Superior temporal gyrus (tissue), 1 donor: ENCODE measurements around the gene A3GALT2.

ENCODE experiments used
- DNase-seq: peaks from one replicate; pipeline ENCODE4 v3.0.0-alpha.2; 2016; ENCODE audit errors: extremely low spot score

Gene A3GALT2

GRCh38 chr1:33332357-33332789 is 11.5 kb upstream of the A3GALT2 start:
- no peak for DNase-seq

DNA sequence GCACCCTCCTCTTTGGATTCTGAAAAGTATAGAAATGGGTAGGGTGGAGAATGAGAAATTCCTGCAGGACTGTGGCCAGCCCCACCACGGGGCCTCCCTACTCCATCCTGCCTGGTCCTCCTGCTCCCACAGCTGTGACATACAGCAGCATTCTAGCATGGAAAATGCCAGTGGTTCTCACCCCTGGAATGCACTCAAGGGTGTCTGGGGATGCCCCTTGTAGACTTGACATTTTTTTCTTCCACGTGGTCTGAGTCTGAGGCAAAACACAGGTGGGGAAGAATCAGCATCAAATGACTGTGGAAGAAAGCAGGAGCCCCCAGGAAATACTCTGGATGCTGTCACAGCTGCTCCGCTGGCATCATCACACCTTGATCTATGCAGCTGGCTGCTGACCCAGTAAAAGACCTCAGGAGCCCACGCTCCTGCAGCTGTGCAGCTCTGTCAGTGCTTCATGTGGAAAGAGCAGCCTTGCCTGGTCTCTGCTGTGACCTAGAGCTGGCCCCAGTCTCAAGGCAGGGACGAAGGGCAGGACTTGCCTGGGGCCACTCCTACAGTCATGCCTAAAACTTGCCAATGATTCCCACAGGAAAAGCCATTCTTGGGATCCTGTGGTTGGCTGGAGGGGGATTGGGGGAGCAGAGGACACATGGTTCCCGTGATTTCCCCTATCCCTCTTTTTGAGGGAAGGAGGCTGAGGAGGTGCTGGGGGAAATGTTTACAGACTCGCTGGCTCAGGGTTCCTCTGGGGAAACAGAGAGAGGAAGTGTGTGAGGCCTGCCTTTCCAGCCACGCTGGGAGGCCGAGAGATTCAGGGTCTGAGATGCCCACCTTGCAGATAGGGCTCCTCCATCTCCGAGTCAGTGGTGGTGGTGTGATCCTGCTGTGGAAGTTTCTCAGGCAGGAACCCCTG is 10.8 kb upstream of the A3GALT2 start:
- DNase-seq, result no peak

DNA sequence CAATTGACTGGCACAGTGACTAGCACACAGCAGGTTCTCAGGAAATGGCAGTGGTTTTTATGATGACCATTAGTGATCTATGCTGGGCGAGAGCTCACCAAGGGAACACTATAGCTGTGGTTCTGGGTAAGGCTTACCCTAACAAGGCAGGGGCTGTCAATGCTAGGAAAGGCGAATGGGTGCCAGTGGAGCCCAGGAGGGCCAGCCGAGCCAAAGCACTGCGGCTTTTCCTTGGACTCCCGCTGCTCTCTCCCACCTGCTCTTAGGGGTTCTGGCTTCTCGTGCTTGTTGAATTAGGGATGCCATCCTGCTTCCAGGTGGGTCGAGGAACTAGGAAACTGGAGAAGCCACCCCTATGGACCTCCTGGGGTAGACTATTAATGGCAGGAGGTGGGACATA is 10.0 kb upstream of the A3GALT2 start:
- DNase-seq, result no peak

DNA sequence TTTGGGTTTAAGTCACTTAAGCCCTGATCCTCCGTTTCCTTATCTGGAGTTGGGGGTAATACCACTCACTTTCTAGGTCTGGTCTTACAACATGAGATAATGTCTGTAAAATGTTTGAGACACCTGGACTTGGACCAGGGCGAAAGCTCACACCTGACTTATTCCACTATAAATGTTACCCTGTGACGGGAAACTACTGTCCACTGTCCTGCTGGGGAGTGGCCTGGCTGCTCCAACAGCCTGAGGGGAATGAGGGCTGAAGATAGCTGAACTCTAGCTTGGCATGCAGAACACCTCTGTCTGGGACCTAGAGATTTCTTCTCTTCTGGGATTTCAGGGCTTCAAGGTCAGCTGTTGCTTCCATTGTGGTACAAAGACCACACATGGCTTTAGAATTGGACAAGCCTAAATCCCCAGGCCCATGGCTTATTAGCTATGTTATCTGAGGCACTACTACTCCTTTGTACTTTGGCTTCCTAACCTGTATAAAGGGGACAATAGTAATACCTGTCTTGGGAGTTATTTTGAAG is 9.5 kb upstream of the A3GALT2 start:
- no peak for DNase-seq

GRCh38 chr1:33329600-33330305 is 8.9 kb upstream of the A3GALT2 start:
- no peak for DNase-seq

GRCh38 chr1:33328817-33329216 is 7.9 kb upstream of the A3GALT2 start:
- no peak for DNase-seq

DNA sequence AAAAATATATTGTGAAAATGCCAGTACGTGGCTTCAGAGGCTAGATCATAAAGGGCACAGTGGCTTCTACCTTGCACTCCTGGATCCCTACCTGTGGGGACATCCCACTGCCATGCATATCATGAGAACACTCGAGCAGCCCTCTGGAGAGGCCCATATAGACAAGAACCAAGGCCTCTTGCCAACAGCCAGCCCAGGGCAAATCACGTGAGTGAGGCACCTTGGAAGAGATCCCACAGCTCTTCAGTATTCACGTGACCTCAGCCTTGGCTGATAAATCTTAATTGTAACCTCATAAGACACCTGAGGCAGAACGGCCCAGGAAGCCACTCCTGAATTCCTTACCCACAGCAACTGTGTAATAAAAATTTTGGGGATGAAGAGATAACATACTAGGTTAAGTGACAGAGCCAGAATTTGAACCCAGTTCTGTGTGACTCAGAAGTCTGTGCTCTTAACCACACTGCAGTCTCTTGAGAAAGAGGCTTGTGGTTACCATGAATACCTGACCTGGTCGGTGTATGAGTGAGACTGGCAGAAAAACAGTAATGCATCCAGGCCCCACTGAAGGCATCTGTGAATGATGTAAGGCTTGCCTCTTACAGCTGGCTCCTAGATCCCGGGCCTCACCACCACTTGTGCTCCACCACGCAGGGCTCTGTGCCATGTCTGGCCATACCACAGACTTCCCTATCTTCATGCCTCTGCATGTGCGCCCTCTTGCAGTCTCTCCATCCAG is 6.9 kb upstream of the A3GALT2 start:
- peak; percentile 37 for DNase-seq

- no peak for DNase-seq
Measured at GRCh38 chr1:33326785-33327184, 5.9 kb upstream of the A3GALT2 start.

DNA sequence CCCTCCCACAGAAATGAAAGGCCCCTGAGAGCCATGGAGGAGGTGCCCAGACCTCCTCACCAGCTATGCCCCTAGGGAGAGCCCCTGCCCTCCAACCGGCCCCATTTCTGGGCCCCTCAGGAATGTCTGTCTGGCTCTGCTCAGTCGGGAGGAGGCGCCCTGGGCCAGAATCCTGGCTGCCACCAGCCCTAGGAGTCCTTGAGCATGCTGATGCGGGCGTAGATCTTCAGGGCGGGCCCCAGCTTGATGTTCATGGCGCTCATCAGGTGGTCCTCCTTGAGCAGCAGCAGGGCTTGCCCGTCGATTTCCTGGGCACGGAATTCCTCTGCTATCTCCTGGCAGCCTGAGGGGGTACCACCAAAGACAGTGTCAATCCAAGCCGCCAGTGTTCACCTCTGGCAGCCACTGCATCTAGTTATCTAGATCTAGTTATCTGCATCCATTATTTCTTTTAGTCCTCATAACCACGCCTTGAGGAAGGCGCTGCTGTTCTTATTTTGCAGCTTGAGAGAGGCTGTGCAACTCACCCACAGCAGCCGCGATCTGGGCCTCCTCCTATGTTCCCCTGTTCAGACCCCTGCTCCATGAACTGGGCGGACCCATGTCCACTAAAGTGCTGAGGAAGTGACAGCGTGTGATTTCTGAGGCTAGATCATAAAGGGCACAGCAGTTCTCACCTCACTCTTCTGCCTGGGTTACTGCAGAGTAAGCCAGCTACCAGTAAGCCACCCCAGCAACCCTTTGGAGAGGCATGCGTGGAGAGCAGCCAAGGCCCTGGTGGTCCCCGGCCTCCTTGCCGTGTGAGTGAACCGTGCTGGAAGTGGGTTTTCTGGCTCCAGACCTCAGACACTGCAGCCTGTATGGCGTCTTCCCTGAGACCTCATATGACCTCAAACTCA is 4.0 kb upstream of the A3GALT2 start:
- DNase-seq, result no peak

DNA sequence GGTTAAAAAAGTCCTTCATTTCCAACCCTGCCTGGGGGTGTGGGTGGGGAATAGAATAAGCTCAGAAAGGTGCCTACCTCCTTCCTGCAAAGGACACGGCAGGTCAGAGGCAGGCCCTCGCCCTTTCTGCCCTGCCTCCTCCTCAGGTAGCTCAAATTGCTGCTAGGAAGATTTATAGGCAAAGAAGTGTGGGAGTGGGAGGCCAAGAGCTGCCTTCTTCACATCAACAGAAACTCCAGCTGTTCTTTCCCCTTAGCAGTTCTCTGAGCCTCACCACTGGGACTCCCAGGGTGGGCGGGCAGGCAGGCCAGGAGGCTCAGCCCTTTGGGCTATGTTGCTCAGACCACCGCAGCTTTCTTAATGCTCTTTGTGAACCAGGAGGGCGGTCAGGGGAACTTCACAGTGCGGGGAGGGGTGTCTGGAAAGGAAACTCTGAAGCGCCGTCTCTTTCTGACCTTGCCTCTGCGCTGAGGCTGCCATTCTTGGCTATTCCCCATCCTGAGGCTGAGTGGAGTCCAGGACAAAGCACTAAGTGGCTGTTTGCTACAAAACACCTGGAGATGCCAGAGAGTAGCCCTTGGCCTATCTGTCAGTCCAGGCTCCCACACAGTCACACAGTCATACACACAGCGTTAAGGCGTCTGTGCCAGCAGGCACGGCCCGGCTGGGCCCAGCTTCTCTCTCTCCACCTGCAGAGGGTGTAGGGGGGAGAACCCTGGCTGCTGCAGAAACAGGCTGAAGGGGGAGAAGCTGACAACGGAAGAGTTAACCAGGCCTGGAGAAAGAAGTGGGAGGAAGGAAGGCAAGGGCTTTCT is 3.0 kb upstream of the A3GALT2 start:
- DNase-seq, result no peak

GRCh38 chr1:33322870-33323585 is 2.1 kb upstream of the A3GALT2 start:
- DNase-seq, result no peak

DNA sequence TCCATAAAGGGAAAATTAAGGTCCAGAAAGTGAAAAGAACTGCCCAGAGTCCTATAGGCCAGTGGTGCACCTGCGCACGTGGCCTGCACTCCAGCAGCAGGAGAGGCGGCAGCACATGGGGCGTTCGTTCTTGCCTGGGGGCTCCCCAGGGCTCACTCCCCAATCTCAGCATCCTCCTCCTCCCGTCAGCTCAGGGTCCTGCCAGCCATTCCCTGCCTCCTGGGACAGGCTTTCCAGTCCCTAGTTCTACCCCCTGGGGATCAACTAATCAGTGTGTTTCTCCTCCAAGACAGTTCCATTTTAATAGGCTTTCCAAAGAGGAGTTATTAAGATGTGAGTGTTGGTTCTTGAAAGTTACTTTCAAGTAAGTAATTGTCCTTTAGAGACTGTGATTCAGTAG is 1.2 kb upstream of the A3GALT2 start:
- no peak for DNase-seq

GRCh38 chr1:33321178-33321577 is 280 bp upstream of the A3GALT2 start:
- DNase-seq, result no peak

DNA sequence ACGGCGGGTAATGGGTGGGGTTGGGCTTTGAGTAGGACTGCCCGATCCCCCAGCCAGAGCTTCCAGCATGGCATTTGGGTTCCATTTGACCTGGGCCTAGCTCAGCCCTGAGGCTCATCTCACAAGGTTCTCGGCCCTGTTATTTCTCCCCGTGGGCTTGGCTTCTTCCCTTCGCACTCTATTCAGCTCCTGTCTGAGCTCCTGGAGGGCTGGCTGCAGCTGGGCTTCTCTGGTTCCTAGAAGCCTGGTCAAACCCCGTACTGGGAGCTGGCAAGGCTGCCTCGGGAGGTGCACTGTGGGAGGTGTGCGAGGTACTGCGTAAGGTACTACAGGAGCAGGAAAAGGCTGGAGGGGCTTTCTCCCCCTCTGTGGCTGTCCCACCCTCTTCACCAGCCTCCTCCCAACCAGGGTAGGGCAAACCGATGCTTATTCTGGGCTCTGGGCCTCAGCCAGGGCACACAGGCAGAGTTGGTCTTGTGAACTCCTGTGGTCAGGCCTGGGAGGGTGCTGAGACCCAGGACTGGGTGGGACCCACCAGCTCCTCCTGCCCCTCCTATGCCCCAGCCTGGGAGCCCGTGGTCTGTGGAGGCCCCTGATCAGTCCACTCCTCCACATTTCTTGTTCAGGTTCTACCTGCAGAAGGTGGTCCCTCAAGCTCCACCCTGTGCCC is 814 bp downstream of the A3GALT2 start:
- no peak for DNase-seq

DNA sequence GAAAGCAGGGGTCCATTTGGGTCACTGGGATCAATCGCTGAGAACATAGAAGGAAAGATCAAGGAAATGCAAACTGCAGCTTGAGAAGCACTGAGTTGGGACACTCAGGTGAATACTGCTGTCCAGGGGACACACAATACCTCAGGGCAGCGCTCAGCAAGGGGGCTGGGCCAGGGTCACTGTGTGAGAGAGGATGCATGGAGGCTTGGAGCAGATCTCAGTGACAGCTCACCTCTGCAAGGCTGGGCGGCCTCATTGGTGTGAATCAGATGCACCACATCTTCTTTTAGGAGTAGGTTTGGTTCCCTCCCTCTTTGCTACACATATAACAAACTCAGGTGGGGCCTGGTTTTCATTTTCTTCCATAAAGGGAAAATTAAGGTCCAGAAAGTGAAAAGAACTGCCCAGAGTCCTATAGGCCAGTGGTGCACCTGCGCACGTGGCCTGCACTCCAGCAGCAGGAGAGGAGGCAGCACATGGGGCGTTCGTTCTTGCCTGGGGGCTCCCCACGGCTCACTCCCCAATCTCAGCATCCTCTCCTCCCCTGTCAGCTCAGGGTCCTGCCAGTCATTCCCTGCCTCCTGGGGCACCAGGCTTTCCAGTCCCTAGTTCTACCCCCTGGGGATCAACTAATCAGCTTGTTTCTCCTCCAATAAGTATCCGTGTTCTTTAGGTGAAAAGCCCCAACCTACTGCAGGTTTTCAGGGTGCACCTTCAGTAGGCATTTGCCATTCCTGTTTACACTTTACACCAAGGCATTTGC is 1.5 kb downstream of the A3GALT2 start:
- no peak for DNase-seq

- no peak for DNase-seq
Measured at GRCh38 chr1:33317946-33318345, 3.0 kb downstream of the A3GALT2 start.

DNA sequence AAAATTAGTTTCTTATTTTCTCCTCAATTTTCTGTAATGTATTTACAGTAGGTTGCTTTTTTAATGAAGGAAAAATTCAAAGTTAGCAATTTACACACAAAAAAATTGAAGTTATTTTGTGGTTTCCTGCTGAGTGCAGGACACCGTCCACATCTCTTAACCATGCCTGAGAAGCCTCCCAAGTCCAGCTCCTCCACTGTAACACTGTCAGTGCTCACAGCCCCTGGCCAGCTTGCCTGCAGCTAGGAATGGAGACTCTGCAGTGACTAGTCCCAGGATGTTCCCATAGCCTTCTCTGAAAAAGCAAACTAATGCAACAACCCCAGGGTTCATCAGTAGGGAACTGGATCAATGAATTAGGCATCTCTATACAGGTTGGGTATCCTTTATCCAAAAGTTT is 3.5 kb downstream of the A3GALT2 start:
- DNase-seq, result no peak

- no peak for DNase-seq
Measured at GRCh38 chr1:33316601-33317000, 4.3 kb downstream of the A3GALT2 start.
